Liver (tissue), 3 donors: ENCODE results near the gene RPP25L.
A peak's percentile ranks its signal among the peaks of the same experiment; 100 is the strongest.

Source experiments
- ATF3 ChIP-seq: IDR thresholded peaks from 2 replicates; pipeline ENCODE4 v1.6.1; 2016; ENCODE audit warnings: antibody characterized with exemption
- CTCF ChIP-seq: fragments of 150-350 bp; IDR thresholded peaks from 2 replicates; pipeline ENCODE4 v1.5.1; 2017; ENCODE audit warnings: improper control_type of control experiment, low read depth, low read length; ENCODE audit not compliant: missing input control
- EGR1 ChIP-seq, 2 donors: IDR thresholded peaks; 2 replicates each; pipeline ENCODE4 v1.6.1; 2016 to 2018; ENCODE audit warnings: antibody characterized with exemption in 2 of 2, low read depth in 2 of 2
- GABPA ChIP-seq, 2 donors: IDR thresholded peaks in 1 of 2; conservative IDR thresholded peaks in 1 of 2; 2 replicates each; pipeline ENCODE4 v1.6.1; 2016; ENCODE audit warnings: antibody characterized with exemption in 2 of 2, mild to moderate bottlenecking in 1 of 2, moderate library complexity in 1 of 2
- HNF4G ChIP-seq: IDR thresholded peaks from 2 replicates; pipeline ENCODE4 v1.6.1; 2016; ENCODE audit warnings: antibody characterized with exemption
- JUND ChIP-seq, 2 donors: IDR thresholded peaks; 2 replicates each; pipeline ENCODE4 v1.6.1; 2016; ENCODE audit warnings: antibody characterized with exemption in 2 of 2
- MAX ChIP-seq: IDR thresholded peaks from 2 replicates; pipeline ENCODE4 v1.6.1; 2016; ENCODE audit warnings: antibody characterized with exemption
- RAD21 ChIP-seq, 2 donors: IDR thresholded peaks; 2 replicates each; pipeline ENCODE4 v1.6.1; 2016; ENCODE audit warnings: antibody characterized with exemption in 2 of 2, mild to moderate bottlenecking in 2 of 2
- REST ChIP-seq: IDR thresholded peaks from 2 replicates; pipeline ENCODE4 v1.6.1; 2016; ENCODE audit warnings: antibody characterized with exemption, mild to moderate bottlenecking
- RXRA ChIP-seq, 2 donors: IDR thresholded peaks; 2 replicates each; pipeline ENCODE4 v1.6.1; 2017 to 2018; ENCODE audit warnings: antibody characterized with exemption in 2 of 2, mild to moderate bottlenecking in 1 of 2
- SP1 ChIP-seq: IDR thresholded peaks from 2 replicates; pipeline ENCODE4 v1.6.1; 2018; ENCODE audit warnings: antibody characterized with exemption, mild to moderate bottlenecking
- TAF1 ChIP-seq: conservative IDR thresholded peaks from 2 replicates; pipeline ENCODE4 v1.6.1; 2016; ENCODE audit warnings: antibody characterized with exemption, mild to moderate bottlenecking
- YY1 ChIP-seq: IDR thresholded peaks from 2 replicates; pipeline ENCODE4 v1.6.1; 2016; ENCODE audit warnings: antibody characterized with exemption, mild to moderate bottlenecking
- ZBTB33 ChIP-seq: IDR thresholded peaks from 2 replicates; pipeline ENCODE4 v1.6.1; 2016; ENCODE audit warnings: antibody characterized with exemption
- donor health status: healthy.
- donor health status: healthy.

GRCh38 chr9:34633851-34634550, 22.1 kb upstream of the RPP25L start:
- TF ChIP-seq RAD21 (IDR thresholded peaks at IDR 0.05), result peak; percentile 90 to 92
- TF ChIP-seq CTCF, result peak; percentile 86
- no peak for TF ChIP-seq YY1
- no peak for TF ChIP-seq REST
- no peak for TF ChIP-seq GABPA (IDR thresholded peaks at IDR 0.05 in 1 of 2, conservative IDR thresholded peaks at IDR 0.05 in 1 of 2)
- no peak for TF ChIP-seq EGR1 (IDR thresholded peaks at IDR 0.05; ENCODE audit: low read depth in 2 of 2)
- TF ChIP-seq ATF3, result no peak
- no peak for TF ChIP-seq MAX
- TF ChIP-seq JUND (IDR thresholded peaks at IDR 0.05), result no peak
- TF ChIP-seq RXRA (IDR thresholded peaks at IDR 0.05), result peak in 1 of 2 donors; percentile 9
- no peak for TF ChIP-seq TAF1
- TF ChIP-seq SP1, result no peak
- no peak for TF ChIP-seq ZBTB33
- no peak for TF ChIP-seq HNF4G
